ENCODE measurements around the gene RAB38. TPM values are rescaled to one million over a fixed set of nuclear protein-coding genes. Genes with fewer than 3 reads are reported as not detected.

The RAB38 gene
- total RNA-seq, 1 experiment from 2014 or later: 2.6 TPM

- Histone ChIP-seq H4K20me1 (ENCODE audit: insufficient read depth, low read depth, low read length) (no peaks in the 10 kb centered on the region), H3K9me3 (ENCODE audit: low read length) (no peaks in the 10 kb centered on the region), H3K27me3 (ENCODE audit: low read length) (no peaks in the 10 kb centered on the region), H3K79me2 (ENCODE audit: low read length) (no peaks in the 10 kb centered on the region), H3K4me1 (ENCODE audit: low read length) (no peaks in the 10 kb centered on the region), H2AFZ (ENCODE audit: low read length) (no peak overlapping the region), H3K36me3 (ENCODE audit: insufficient read depth, low read length) (no peaks in the 10 kb centered on the region), H3K27ac (ENCODE audit: low read length) (no peak overlapping the region), H3K9ac (ENCODE audit: low read length) (no peak overlapping the region), H3K4me2 (ENCODE audit: low read depth, low read length, poor library complexity, severe bottlenecking) (no peak overlapping the region), H3K4me3 (ENCODE audit: low read length) (no peak overlapping the region), H3K9me2 (replicated peaks; ENCODE audit: insufficient read depth, low read length) (no peaks in the 10 kb centered on the region)
- no peak for DNase-seq
Observed at GRCh38 chr11:88146106-88146505, 29.1 kb downstream of the RAB38 start.

GRCh38 chr11:88139865-88140264 lies 35.4 kb downstream of the RAB38 start:
- H3K36me3 ChIP-seq (ENCODE audit: insufficient read depth, low read length): no peaks in the 10 kb centered on the region
- no peak overlapping the region for H3K9ac ChIP-seq (ENCODE audit: low read length)
- H3K4me1 ChIP-seq (ENCODE audit: low read length): no peaks in the 10 kb centered on the region
- no peaks in the 10 kb centered on the region for H3K79me2 ChIP-seq (ENCODE audit: low read length)
- no peak for DNase-seq
- no peaks in the 10 kb centered on the region for H3K27me3 ChIP-seq (ENCODE audit: low read length)
- no peaks in the 10 kb centered on the region for H4K20me1 ChIP-seq (ENCODE audit: insufficient read depth, low read depth, low read length)
- no peaks in the 10 kb centered on the region for H3K9me3 ChIP-seq (ENCODE audit: low read length)
- no peak overlapping the region for H3K4me2 ChIP-seq (ENCODE audit: low read depth, low read length, poor library complexity, severe bottlenecking)
- no peak overlapping the region for H3K4me3 ChIP-seq (ENCODE audit: low read length)
- H3K27ac ChIP-seq (ENCODE audit: low read length): no peak overlapping the region
- no peak overlapping the region for H2AFZ ChIP-seq (ENCODE audit: low read length)
- no peaks in the 10 kb centered on the region for H3K9me2 ChIP-seq (replicated peaks; ENCODE audit: insufficient read depth, low read length)

DNA sequence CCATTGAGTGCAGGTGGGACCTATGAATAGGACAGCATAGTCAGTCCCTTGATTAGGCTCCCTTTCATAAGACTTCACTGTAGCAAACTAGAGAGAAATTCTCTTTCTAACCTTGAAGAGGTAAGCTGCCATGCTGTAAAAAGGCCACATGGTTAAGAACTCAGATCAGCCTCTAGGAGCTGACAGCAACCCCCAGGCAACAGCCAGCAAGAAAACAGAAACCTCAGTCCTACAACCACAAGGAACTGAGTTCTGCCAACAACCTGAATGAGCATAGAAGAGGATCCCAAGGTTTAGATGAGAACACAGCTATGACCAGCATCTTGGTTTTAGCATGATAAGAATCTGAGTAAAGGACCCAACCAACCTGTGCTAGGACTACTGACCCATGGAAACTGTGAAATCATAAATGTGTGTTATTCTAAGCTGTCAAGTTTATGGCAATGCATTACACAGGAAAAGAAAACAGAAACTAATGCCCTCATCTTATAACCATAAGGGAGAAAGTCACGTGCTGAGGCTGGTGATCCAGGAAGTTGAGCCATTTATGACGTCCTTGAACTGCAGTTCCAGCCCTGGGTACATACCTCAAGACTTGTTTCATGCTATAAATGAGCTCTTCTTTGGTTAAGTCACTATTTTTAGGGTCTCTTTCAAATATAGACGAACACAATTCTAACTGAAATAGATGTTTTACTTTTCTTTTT lies 43.3 kb downstream of the RAB38 start:
- Histone ChIP-seq H3K4me3 (ENCODE audit: low read length) (no peak overlapping the region), H2AFZ (ENCODE audit: low read length) (no peak overlapping the region), H3K4me2 (ENCODE audit: low read depth, low read length, poor library complexity, severe bottlenecking) (no peak overlapping the region), H3K9me2 (replicated peaks; ENCODE audit: insufficient read depth, low read length) (no peaks in the 10 kb centered on the region), H3K9me3 (ENCODE audit: low read length) (no peaks in the 10 kb centered on the region), H3K79me2 (ENCODE audit: low read length) (no peaks in the 10 kb centered on the region), H3K27me3 (ENCODE audit: low read length) (no peaks in the 10 kb centered on the region), H3K4me1 (ENCODE audit: low read length) (no peaks in the 10 kb centered on the region), H3K9ac (ENCODE audit: low read length) (no peak overlapping the region), H4K20me1 (ENCODE audit: insufficient read depth, low read depth, low read length) (no peaks in the 10 kb centered on the region), H3K27ac (ENCODE audit: low read length) (no peak overlapping the region), H3K36me3 (ENCODE audit: insufficient read depth, low read length) (no peaks in the 10 kb centered on the region)
- DNase-seq: no peak

DNA sequence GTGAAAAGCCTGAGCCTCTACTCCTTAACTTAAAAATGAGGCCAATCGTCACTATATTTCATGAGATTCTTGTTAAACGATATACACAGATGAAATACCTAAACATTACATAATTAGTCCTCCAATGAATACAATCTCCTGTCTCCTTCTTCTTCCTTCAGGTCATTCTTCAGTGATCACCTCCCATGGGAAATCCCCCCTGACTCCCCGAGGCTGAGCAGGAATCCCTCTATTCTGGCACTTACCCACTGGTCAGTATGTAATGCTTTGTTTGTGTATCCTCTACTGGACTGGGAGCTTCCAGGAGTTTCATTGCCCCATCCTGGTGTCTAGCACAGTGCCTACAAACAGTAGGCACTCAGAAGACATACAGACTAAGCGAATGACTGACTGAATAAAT lies 52.3 kb downstream of the RAB38 start:
- Histone ChIP-seq H2AFZ (ENCODE audit: low read length) (no peak overlapping the region), H3K27me3 (ENCODE audit: low read length) (no peaks in the 10 kb centered on the region), H3K9me3 (ENCODE audit: low read length) (no peaks in the 10 kb centered on the region), H3K36me3 (ENCODE audit: insufficient read depth, low read length) (no peaks in the 10 kb centered on the region), H3K9me2 (replicated peaks; ENCODE audit: insufficient read depth, low read length) (no peaks in the 10 kb centered on the region), H3K79me2 (ENCODE audit: low read length) (no peaks in the 10 kb centered on the region), H3K27ac (ENCODE audit: low read length) (no peak overlapping the region), H3K4me1 (ENCODE audit: low read length) (no peaks in the 10 kb centered on the region), H3K4me2 (ENCODE audit: low read depth, low read length, poor library complexity, severe bottlenecking) (no peak overlapping the region), H4K20me1 (ENCODE audit: insufficient read depth, low read depth, low read length) (peaks cover 10% of the 10 kb centered on the region; the same call in 1 of the 2 replicates), H3K9ac (ENCODE audit: low read length) (no peak overlapping the region), H3K4me3 (ENCODE audit: low read length) (no peak overlapping the region)
- no peak for DNase-seq

DNA sequence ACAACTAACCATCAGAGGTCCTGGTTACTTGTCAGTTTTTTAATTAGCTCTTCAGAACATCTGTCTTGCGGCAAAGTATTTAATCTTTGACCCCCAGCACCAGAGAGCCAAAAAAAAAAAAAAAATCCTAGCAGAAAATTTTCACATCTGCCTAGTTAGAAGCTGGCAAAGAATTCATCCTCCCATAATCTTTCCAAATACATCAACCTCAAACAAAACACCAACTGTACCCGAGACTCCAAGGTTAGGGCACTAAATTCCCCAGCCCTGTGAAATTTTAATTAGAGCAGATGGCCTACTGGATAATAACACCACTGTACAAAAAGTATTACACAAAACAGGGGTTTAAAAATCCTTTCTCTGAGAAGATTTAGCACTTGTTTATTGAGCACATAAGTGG lies 55.7 kb downstream of the RAB38 start:
- no peaks in the 10 kb centered on the region for H3K9me2 ChIP-seq (replicated peaks; ENCODE audit: insufficient read depth, low read length)
- H4K20me1 ChIP-seq (ENCODE audit: insufficient read depth, low read depth, low read length): peaks cover 10% of the 10 kb centered on the region; the same call in 1 of the 2 replicates
- no peak overlapping the region for H3K27ac ChIP-seq (ENCODE audit: low read length)
- no peak overlapping the region for H3K9ac ChIP-seq (ENCODE audit: low read length)
- no peak for DNase-seq
- no peaks in the 10 kb centered on the region for H3K4me1 ChIP-seq (ENCODE audit: low read length)
- no peak overlapping the region for H3K4me3 ChIP-seq (ENCODE audit: low read length)
- no peak overlapping the region for H2AFZ ChIP-seq (ENCODE audit: low read length)
- H3K4me2 ChIP-seq (ENCODE audit: low read depth, low read length, poor library complexity, severe bottlenecking): no peak overlapping the region
- H3K9me3 ChIP-seq (ENCODE audit: low read length): no peaks in the 10 kb centered on the region
- H3K79me2 ChIP-seq (ENCODE audit: low read length): no peaks in the 10 kb centered on the region
- no peaks in the 10 kb centered on the region for H3K36me3 ChIP-seq (ENCODE audit: insufficient read depth, low read length)
- H3K27me3 ChIP-seq (ENCODE audit: low read length): no peaks in the 10 kb centered on the region

- Histone ChIP-seq H4K20me1 (ENCODE audit: insufficient read depth, low read depth, low read length) (peaks cover 10% of the 10 kb centered on the region; the same call in 1 of the 2 replicates), H3K27me3 (ENCODE audit: low read length) (no peaks in the 10 kb centered on the region), H3K9ac (ENCODE audit: low read length) (no peak overlapping the region), H3K4me2 (ENCODE audit: low read depth, low read length, poor library complexity, severe bottlenecking) (no peak overlapping the region), H3K9me3 (ENCODE audit: low read length) (no peaks in the 10 kb centered on the region), H3K9me2 (replicated peaks; ENCODE audit: insufficient read depth, low read length) (no peaks in the 10 kb centered on the region), H2AFZ (ENCODE audit: low read length) (no peak overlapping the region), H3K4me1 (ENCODE audit: low read length) (no peaks in the 10 kb centered on the region), H3K27ac (ENCODE audit: low read length) (no peak overlapping the region), H3K4me3 (ENCODE audit: low read length) (no peak overlapping the region), H3K79me2 (ENCODE audit: low read length) (no peaks in the 10 kb centered on the region), H3K36me3 (ENCODE audit: insufficient read depth, low read length) (no peaks in the 10 kb centered on the region)
- DNase-seq: no peak
Observed at GRCh38 chr11:88117281-88117858, 57.9 kb downstream of the RAB38 start.

DNA sequence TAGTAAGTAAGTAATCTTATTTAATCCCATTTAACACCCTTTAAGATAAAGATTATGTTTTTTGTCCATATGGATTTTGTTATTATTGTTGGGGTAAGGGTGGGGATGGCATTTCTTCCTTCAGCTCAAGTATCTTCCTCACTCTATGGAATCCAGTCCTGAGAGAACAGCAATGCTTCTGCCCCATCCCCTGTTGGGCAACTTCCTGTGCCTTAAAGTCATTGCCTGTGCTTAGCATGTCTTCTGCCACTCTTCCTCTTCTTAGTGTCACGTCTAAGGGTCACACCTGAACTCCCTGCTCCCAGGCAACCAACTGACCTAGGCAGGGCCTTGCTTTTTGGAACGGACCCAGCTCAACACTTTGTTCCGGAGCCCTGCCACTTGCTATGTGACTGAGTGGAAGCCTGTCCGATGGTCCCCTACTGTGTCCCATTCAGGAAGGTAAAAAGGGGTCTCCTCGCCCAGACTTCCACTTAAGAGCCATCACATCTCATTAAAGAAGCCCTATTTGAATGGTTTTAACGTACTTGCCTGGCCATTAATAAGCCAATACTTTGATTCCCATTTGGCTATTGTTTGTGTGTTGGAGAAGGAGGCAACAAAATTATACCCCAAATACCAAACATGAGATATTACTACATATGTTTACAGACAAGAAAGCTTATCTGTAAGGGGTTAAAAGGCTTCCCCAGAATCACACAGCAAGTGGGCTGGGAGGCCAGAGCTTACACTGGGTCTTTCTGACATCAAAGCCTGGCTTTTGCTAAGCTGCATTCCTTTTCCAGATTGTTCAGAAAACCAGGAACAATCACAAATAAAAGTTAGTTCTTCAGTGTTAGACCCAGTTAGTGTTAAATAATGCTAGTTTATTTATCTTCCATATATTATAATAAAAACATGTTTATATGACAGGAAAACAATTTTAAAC lies 59.2 kb downstream of the RAB38 start:
- Histone ChIP-seq H4K20me1 (ENCODE audit: insufficient read depth, low read depth, low read length) (peaks cover 10% of the 10 kb centered on the region; the same call in 1 of the 2 replicates), H3K9me3 (ENCODE audit: low read length) (no peaks in the 10 kb centered on the region), H3K79me2 (ENCODE audit: low read length) (no peaks in the 10 kb centered on the region), H3K36me3 (ENCODE audit: insufficient read depth, low read length) (no peaks in the 10 kb centered on the region), H2AFZ (ENCODE audit: low read length) (no peak overlapping the region), H3K27ac (ENCODE audit: low read length) (no peak overlapping the region), H3K27me3 (ENCODE audit: low read length) (no peaks in the 10 kb centered on the region), H3K4me3 (ENCODE audit: low read length) (no peak overlapping the region), H3K9ac (ENCODE audit: low read length) (no peak overlapping the region), H3K4me1 (ENCODE audit: low read length) (no peaks in the 10 kb centered on the region), H3K4me2 (ENCODE audit: low read depth, low read length, poor library complexity, severe bottlenecking) (no peak overlapping the region), H3K9me2 (replicated peaks; ENCODE audit: insufficient read depth, low read length) (no peaks in the 10 kb centered on the region)
- no peak for DNase-seq

DNA sequence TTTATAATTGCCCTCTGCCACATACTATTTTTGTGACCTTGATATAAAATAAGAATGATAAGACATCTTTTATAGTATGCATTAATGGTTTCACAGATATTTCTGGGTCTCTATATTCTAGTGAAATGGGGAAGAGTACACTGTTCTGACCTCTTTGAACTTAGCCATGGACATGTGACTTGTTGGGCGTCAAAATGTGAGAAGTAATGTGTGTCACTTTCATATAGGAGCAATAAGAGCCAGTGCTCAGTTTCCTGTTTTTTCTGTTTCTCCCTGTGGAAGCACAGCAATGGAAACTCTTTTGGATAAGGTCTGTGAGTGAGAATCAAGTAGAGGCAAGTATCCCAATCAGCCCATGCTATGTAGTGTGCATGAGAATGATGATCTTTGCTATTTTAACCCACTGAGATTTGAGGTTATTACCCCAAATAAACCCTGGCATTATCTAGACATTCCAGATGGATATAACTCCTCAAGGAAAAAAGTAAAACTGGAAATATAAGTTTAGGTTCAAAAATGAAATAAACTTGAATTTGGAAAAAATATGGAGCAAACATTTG lies 60.7 kb downstream of the RAB38 start:
- H3K27me3 ChIP-seq (ENCODE audit: low read length): no peaks in the 10 kb centered on the region
- no peaks in the 10 kb centered on the region for H3K9me3 ChIP-seq (ENCODE audit: low read length)
- H3K9ac ChIP-seq (ENCODE audit: low read length): no peak overlapping the region
- no peaks in the 10 kb centered on the region for H3K9me2 ChIP-seq (replicated peaks; ENCODE audit: insufficient read depth, low read length)
- no peak overlapping the region for H3K27ac ChIP-seq (ENCODE audit: low read length)
- no peak overlapping the region for H2AFZ ChIP-seq (ENCODE audit: low read length)
- no peak overlapping the region for H3K4me3 ChIP-seq (ENCODE audit: low read length)
- H4K20me1 ChIP-seq (ENCODE audit: insufficient read depth, low read depth, low read length): peaks cover 2% of the 10 kb centered on the region; the same call in 1 of the 2 replicates
- no peaks in the 10 kb centered on the region for H3K4me1 ChIP-seq (ENCODE audit: low read length)
- H3K36me3 ChIP-seq (ENCODE audit: insufficient read depth, low read length): no peaks in the 10 kb centered on the region
- DNase-seq: no peak
- no peaks in the 10 kb centered on the region for H3K79me2 ChIP-seq (ENCODE audit: low read length)
- no peak overlapping the region for H3K4me2 ChIP-seq (ENCODE audit: low read depth, low read length, poor library complexity, severe bottlenecking)
